GM19328 (cell line): ENCODE measurements around the gene MBL2.
A peak's percentile ranks its signal among the peaks of the same experiment; 100 is the strongest.

Experiments used
- ATAC-seq: cut with Tn5 transposase; IDR thresholded peaks from one replicate; pipeline ENCODE4 v1.9.1; 2021; ENCODE audit warnings: mild to moderate bottlenecking, moderate library complexity; ENCODE audit not compliant: unreplicated experiment

Gene MBL2

DNA sequence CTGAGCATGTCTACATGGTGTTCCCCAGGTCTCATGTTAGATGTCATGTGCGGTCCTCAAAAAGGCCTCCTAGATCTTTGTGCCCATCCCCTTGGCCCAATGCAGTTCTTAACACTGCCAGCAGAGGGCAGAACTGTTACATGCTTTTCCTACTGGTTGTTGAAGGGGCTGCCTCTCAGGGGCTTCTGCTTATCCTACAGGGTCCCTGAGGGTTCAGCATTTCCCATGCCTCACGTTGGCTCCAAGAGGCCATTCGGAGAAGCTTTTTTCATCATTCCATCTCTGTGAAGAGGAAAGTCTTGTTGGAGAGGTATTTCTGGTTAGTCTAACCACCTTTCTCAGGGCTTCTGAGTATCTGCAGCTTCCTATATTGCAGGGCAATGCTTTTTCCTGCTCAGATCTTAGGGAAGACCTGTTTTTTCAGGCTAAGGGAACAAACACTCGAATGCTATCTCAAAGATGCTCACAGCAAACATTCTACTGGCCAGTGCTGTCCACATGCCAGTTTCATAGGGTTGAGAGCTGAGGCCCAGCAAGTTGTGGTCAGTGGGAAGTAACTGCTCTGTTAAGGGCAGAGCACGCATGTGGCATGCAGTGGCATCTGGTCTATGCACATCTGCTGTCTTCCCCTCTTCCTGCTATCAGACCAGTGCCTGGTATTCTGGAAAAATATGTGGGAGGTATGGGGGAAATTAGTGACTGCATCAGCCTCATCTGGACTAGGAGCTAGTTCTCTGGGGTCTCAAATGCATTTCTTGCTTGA, 31.5 kb downstream of the MBL2 start:
- ATAC-seq: peak; percentile 59

DNA sequence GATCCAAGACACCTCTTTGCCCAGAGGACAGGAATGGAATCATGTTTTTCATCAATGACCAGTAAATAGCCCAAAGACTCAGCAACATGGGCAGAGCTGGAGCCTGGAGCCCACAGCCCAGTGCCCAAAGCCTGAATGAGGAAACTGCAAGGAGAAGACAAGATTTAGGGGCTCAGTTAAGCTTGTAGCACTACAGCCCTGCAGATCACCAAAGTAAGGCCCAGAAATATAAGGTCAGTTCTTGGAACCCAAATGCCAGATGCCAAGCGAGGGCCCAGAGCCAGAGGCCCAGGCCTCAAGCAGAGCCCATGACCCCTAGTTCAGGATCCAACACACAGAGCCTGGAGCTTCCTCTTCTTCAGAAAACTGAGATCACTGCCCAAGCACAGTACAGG, 32.4 kb downstream of the MBL2 start:
- no peak for ATAC-seq

GRCh38 chr10:52739380-52740154, 33.0 kb downstream of the MBL2 start:
- no peak for ATAC-seq

DNA sequence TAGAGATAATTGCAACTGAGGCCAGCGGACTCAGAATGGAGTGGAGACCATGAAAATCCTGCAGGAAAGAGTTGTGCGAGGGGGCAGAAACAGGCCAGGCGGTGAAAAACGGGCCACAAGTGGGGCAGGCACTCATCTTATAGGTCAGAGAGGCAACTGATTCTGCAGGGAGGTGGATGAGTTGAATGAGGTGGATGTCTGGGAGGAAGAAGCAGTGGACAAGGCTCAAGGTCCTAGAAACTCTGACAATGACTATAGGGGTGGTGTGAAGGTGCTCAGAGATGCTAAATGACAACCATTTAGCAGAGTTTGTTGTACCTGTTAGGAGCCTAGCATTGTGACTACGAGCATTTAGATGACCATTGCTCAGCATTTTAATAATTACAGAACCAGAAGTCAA, 33.6 kb downstream of the MBL2 start:
- no peak for ATAC-seq

DNA sequence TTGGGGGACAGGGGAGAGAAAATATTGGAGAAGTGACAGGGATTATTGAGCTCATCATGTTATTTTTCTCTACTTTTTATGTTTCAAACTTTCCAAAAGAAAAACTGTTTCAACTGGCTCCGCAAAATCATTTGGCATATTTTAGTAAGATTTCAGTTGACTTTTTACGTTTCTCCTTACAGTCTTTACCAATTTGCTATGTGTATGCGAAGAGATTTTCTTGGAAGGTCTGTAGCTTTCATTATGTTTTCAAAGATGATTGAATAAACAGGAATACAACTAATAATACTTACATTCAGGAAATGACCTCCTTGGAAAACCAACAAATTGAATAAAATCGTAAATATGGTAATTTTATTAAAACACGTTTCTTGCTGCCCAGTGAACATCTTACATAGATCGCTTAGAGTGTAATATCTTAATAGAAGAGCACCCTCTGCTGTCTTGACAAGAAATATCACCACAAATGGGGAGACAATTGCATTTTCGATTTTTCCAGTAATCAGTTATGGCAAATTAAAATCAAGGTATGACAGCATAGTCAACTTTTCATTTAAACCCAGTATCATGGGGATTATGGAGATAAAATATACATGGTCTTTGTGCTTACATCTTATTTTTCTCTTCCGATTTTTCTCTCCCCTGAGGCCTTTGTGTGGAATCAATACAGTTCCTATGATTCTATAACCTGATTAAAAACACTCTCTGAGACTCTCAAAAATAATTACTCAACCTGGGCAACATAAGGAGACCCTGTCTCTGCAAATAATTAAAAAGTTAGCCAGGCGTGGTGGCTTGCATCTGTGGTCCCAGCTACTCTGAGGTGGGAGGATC, 43.1 kb downstream of the MBL2 start:
- ATAC-seq: no peak

DNA sequence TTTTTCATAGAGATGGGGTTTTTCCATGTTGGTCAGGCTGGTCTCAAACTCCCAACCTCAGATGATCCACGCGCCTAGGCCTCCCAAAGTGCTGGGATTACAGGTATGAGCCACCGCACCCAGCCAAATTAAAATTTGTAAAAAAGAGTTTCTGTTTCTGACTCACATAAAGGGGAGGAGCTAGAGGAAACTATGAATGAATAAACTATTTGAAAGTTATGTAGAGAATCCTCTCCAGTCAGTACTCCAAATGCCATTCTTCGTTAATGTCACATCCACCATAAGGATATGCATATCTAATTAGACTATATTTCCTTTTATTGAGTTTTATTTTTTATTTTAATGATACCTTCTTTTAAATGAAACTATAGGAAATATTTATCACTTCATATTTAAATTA, 52.6 kb downstream of the MBL2 start:
- ATAC-seq: no peak
